ENCODE results near the gene EPHB4. TPM values are rescaled to one million over a fixed set of nuclear protein-coding genes. Genes with fewer than 3 reads are reported as not detected.

EPHB4 gene
- total RNA-seq, 1 donor, result 37.9 TPM

- no peak overlapping the region for H3K4me3 ChIP-seq (ENCODE audit: low read depth, low read length)
- TF ChIP-seq CTCF (IDR thresholded peaks at IDR 0.05; ENCODE audit: insufficient read depth, low read length), result no peak
- DNase-seq (ENCODE audit: low read depth), result no peak
Observed at GRCh38 chr7:100806276-100806675, 21.0 kb downstream of the EPHB4 start.

GRCh38 chr7:100804681-100805431 is 22.5 kb downstream of the EPHB4 start:
- no peak for TF ChIP-seq CTCF (IDR thresholded peaks at IDR 0.05; ENCODE audit: insufficient read depth, low read length)
- no peak for DNase-seq (ENCODE audit: low read depth)
- no peak overlapping the region for H3K4me3 ChIP-seq (ENCODE audit: low read depth, low read length)

- DNase-seq (ENCODE audit: low read depth), result peak; percentile 91
- no peak for TF ChIP-seq CTCF (IDR thresholded peaks at IDR 0.05; ENCODE audit: insufficient read depth, low read length)
- H3K4me3 ChIP-seq (ENCODE audit: low read depth, low read length), result no peak overlapping the region
Observed at GRCh38 chr7:100803398-100804161, 23.7 kb downstream of the EPHB4 start.

GRCh38 chr7:100802951-100803350 is 24.4 kb downstream of the EPHB4 start:
- no peak for TF ChIP-seq CTCF (IDR thresholded peaks at IDR 0.05; ENCODE audit: insufficient read depth, low read length)
- no peak for DNase-seq (ENCODE audit: low read depth)
- H3K4me3 ChIP-seq (ENCODE audit: low read depth, low read length), result no peak overlapping the region

- TF ChIP-seq CTCF (IDR thresholded peaks at IDR 0.05; ENCODE audit: insufficient read depth, low read length), result no peak
- no peak overlapping the region for H3K4me3 ChIP-seq (ENCODE audit: low read depth, low read length)
- DNase-seq (ENCODE audit: low read depth), result peak; percentile 77
Observed at GRCh38 chr7:100801833-100802568, 25.3 kb downstream of the EPHB4 start.

- TF ChIP-seq CTCF (IDR thresholded peaks at IDR 0.05; ENCODE audit: insufficient read depth, low read length), result peak; percentile 81
- no peak overlapping the region for H3K4me3 ChIP-seq (ENCODE audit: low read depth, low read length)
- DNase-seq (ENCODE audit: low read depth), result peak; percentile 70
Observed at GRCh38 chr7:100799037-100799896, 28.1 kb downstream of the EPHB4 start.

Measured in fibroblast of the aortic adventitia (primary cell).